Panc1 (cell line): Measurements from ENCODE around the gene KLK13.

Experiments used
- CTCF ChIP-seq: fragments of 450-650 bp; IDR thresholded peaks from 2 replicates; pipeline ENCODE4 v1.5.1; 2017; ENCODE audit warnings: mild to moderate bottlenecking
- POLR2AphosphoS5 ChIP-seq: IDR thresholded peaks from 2 replicates; pipeline ENCODE4 v1.6.1; 2012; ENCODE audit warnings: mild to moderate bottlenecking, low read depth, low read length, moderate library complexity
- REST ChIP-seq, 2 experiments: IDR thresholded peaks; 2 replicates each; pipeline ENCODE4 v1.6.1; 2011 to 2012; ENCODE audit warnings: low read depth in 2 of 2, control low read depth in 1 of 2, low read length in 1 of 2, mild to moderate bottlenecking in 1 of 2, moderate library complexity in 1 of 2; ENCODE audit not compliant: insufficient read depth in 1 of 2
- SIN3A ChIP-seq: IDR thresholded peaks from 2 replicates; pipeline ENCODE4 v1.6.1; 2012; ENCODE audit warnings: low read depth, mild to moderate bottlenecking, low read length, moderate library complexity, borderline replicate concordance; ENCODE audit not compliant: insufficient read depth
- TCF7L2 ChIP-seq: IDR thresholded peaks from 2 replicates; pipeline ENCODE4 v1.6.1; 2011; ENCODE audit warnings: mild to moderate bottlenecking, low read depth, low read length, inconsistent platforms

GRCh38 chr19:51059715-51060114 lies 5.2 kb downstream of the KLK13 start:
- TF ChIP-seq CTCF = no peak
- no peak for TF ChIP-seq REST (IDR thresholded peaks at IDR 0.05; ENCODE audit: insufficient read depth in 1 of 2, low read depth in 2 of 2, low read length in 1 of 2)
- no peak for TF ChIP-seq POLR2AphosphoS5
- TF ChIP-seq TCF7L2 = no peak
- no peak for TF ChIP-seq SIN3A
